Esophagus muscularis mucosa (tissue), 4 donors: ENCODE measurements around the gene CYBRD1.
"Not testable (repeated sequence)": the region's sequence is repeated elsewhere in the genome, so short reads cannot be mapped to it uniquely, and the experiment has no call there.

Source experiments
- EP300 ChIP-seq: sonication (generic); formaldehyde crosslinking; IDR thresholded peaks from one replicate; pipeline ENCODE4 v1.6.1; 2017; ENCODE audit warnings: antibody characterized with exemption
- POLR2A ChIP-seq: fragments of 450-650 bp; IDR thresholded peaks from one replicate; pipeline ENCODE4 v1.6.1; 2017; ENCODE audit warnings: antibody characterized with exemption, moderate library complexity, mild to moderate bottlenecking, low read depth
- POLR2AphosphoS5 ChIP-seq, 2 donors: sonication (generic); formaldehyde crosslinking; IDR thresholded peaks; one replicate each; pipeline ENCODE4 v1.6.1; 2017; ENCODE audit warnings: antibody characterized with exemption in 2 of 2
- TF ChIP-seq, protein P1 (sequence below), 3 experiments: fragments of 200-600 bp in 2 of 3; fragments of 450-650 bp in 1 of 3; sonication (generic) in 2 of 3; IDR thresholded peaks; one replicate each; pipeline ENCODE4 v1.5.1; 2017 to 2019; ENCODE audit warnings: antibody characterized with exemption in 3 of 3, mild to moderate bottlenecking in 2 of 3, moderate library complexity in 1 of 3

DNA sequence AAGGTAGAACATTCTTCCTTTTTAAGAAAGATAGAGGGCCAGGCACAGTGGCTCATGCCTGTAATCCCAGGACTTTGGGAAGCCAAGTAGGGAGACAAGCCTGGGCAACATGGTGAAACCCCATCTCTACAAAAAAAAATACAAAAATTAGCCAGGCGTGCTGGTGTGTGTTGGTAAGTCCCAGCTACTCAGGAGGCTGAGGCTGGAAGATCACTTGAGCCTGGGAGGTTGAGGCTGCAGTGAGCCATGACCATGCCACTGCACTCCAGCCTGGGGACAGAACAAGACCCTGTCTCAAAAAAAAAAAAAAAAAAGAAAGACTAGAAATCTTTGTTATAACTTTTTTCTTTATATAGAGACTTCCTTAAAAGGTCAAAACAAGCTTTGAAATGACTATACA, 8.6 kb downstream of the CYBRD1 start:
- TF ChIP-seq, protein P1, sequence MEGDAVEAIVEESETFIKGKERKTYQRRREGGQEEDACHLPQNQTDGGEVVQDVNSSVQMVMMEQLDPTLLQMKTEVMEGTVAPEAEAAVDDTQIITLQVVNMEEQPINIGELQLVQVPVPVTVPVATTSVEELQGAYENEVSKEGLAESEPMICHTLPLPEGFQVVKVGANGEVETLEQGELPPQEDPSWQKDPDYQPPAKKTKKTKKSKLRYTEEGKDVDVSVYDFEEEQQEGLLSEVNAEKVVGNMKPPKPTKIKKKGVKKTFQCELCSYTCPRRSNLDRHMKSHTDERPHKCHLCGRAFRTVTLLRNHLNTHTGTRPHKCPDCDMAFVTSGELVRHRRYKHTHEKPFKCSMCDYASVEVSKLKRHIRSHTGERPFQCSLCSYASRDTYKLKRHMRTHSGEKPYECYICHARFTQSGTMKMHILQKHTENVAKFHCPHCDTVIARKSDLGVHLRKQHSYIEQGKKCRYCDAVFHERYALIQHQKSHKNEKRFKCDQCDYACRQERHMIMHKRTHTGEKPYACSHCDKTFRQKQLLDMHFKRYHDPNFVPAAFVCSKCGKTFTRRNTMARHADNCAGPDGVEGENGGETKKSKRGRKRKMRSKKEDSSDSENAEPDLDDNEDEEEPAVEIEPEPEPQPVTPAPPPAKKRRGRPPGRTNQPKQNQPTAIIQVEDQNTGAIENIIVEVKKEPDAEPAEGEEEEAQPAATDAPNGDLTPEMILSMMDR (IDR thresholded peaks at IDR 0.05) = not testable (repeated sequence)
- not testable (repeated sequence) for TF ChIP-seq POLR2A; POLR2AphosphoS5 (IDR thresholded peaks at IDR 0.05); EP300
